ENCODE measurements around the gene ST6GAL2.

The ST6GAL2 gene

DNA sequence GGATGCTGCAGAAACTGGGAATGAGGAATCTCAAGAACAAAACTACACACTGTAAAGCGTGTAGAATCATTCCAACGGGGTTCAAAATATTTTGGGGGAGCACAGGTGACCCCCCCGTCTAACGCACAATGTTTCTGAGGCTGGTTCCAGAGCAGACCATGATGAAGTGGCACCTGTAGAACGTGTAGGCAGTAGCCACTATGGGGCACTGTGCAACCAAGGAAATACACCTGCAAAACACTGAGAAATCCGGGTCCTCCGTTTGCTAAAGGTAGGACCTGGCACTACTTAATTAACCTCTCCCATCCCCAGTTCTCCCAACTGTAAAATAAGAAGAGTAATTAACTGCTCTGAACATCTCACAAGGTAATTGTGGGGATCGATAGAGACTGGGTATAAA lies 22.6 kb downstream of the ST6GAL2 start:
- no peak for DNase-seq (ENCODE audit: low read depth, low spot score)

DNA sequence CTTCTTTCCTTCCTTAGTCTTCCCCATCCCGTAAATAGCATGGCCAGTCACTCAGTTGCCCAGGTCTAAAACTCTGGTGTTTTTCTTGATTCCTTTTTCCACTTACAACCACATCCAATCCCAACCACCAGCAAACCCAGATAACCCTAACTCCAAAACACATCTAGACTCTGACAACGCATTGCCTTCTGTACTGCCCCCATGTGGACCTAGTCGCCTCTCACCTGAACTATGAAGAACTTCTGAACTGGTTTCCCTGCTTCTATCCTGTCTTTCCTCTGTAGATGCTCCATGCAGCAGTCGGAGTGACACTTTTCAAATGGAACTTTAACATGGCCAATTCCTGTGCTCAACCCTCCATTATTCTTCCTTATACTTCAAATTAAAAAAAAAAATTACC lies 26.5 kb downstream of the ST6GAL2 start:
- DNase-seq (ENCODE audit: low read depth, low spot score): no peak

- no peak for DNase-seq (ENCODE audit: low read depth, low spot score)
Measured at GRCh38 chr2:106858810-106859209, 27.2 kb downstream of the ST6GAL2 start.

DNA sequence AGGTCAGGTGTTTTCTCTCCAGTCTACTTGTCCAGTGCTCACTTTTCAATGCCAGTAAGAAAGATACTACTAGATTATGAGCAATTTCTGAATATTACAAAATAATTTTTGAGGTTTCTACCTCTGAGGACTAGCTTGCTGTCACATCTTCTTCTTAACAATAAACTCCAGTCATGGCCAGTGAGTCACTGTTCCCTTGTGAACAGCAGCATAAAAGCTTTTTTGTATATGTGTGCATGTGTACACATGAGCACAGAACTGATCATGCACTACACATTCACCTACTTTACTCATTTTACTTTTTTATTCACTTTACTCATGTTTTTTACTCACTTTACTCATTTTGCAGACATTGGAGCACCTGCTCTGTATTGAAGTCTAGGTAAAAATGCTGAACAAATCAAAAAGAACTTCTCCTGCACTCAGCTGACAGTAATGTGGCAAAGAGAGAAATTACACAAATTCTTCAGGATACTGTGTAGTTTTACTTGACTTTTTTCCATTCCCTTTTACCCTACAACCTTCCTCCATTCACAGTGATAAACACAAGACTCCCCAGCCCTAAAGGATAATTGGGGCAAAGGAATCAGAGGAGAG lies 28.0 kb downstream of the ST6GAL2 start:
- DNase-seq (ENCODE audit: low read depth, low spot score): no peak

- no peak for DNase-seq (ENCODE audit: low read depth, low spot score)
Measured at GRCh38 chr2:106853631-106854030, 32.3 kb downstream of the ST6GAL2 start.

DNA sequence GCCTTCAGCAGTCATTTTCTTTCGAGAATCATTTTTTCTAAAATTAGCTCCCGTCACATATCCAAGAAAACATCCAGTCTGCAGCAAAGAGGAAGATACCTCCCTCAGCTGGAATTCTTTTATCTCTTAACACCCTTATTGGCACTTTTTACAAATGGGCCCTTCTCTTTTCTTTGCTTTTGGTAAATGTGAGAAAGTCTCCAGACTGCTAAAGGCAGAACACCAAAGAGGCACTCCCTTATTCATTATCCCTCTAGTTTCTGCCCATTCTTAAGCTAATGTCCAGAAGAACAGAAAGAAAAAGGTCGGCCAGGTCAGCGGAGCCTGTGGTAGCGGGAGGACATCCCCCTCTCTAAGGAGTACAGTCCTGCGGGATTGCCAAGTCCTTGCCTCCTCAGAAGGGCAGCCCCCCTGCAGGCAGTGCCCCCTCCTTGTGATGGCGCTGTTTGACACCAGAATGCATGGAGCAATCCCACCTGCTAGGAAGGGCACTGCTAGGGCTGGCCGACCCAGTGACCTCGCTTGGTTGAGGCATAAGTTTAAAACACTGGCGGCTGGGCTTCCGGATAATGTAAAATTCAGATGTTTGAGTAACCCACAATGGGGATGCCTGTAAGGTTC lies 34.0 kb downstream of the ST6GAL2 start:
- no peak for DNase-seq (ENCODE audit: low read depth, low spot score)

- DNase-seq (ENCODE audit: low read depth, low spot score): no peak
Measured at GRCh38 chr2:106851087-106851874, 34.7 kb downstream of the ST6GAL2 start.

DNA sequence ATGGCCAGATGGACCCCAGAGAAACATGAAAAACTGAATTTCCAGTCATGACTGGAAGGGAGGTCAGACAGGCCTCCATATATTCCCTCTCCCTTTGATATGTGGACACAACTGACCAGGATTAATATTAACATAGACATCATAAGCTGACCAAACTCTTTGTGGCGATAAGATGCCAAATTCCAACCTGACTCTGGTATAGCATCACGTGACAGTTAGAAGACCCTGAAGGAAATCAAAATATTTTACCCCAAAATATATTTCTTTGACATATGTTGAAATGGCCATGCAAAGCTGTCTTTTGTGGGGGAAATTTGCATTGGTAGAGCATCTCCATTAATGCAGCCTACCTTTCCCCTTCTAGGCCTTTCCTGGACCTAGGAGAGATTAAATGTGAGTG lies 36.7 kb downstream of the ST6GAL2 start:
- no peak for DNase-seq (ENCODE audit: low read depth, low spot score)

GRCh38 chr2:106847366-106847765 lies 38.6 kb downstream of the ST6GAL2 start:
- peak; percentile 44 for DNase-seq (ENCODE audit: low read depth, low spot score)

- no peak for DNase-seq (ENCODE audit: low read depth, low spot score)
Measured at GRCh38 chr2:106845716-106846115, 40.3 kb downstream of the ST6GAL2 start.

GRCh38 chr2:106843910-106844250 lies 42.1 kb downstream of the ST6GAL2 start:
- DNase-seq (ENCODE audit: low read depth, low spot score): no peak

- no peak for DNase-seq (ENCODE audit: low read depth, low spot score)
Measured at GRCh38 chr2:106843001-106843909, 42.7 kb downstream of the ST6GAL2 start.

- no peak for DNase-seq (ENCODE audit: low read depth, low spot score)
Measured at GRCh38 chr2:106841886-106842645, 43.9 kb downstream of the ST6GAL2 start.

DNA sequence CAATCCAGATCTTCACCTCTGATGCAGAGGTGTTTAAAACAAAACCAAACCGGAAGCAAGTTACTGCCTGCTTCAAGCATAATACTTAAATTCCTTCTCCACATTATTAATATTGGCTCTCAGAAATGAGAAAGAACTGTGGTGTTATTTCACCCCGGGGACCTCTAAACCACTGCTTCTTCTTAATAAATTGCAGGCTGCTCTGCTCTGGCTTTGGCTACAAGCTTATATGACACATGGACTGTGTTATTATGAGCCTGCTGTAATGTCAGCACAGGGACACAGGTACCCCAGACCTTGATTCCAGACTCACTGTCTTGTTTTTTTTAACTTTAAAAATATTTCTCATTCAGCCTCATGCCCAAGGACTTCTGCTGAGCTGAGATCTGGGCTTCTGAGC lies 45.1 kb downstream of the ST6GAL2 start:
- DNase-seq (ENCODE audit: low read depth, low spot score): no peak

GRCh38 chr2:106839849-106840595 lies 45.9 kb downstream of the ST6GAL2 start:
- DNase-seq (ENCODE audit: low read depth, low spot score): peak; percentile 11

DNA sequence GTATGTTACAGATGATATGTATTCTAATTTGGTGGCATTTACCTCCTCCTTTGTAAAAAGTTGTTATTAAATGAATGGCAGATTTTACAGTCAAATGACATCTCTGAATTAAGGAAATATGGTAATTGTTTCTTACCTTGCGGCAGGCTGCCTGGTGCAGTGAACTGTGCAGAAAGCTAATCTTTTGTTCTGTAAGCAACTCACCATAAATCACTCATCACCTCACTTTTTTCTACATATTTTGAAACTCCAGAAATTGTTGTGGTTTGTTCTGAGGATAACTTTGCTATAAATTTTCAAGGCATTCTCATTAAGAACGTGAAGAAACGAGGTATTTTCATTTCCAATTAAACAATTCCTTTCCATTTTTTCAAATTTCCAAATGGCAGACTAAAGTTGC lies 52.7 kb downstream of the ST6GAL2 start:
- DNase-seq (ENCODE audit: low read depth, low spot score): no peak

DNA sequence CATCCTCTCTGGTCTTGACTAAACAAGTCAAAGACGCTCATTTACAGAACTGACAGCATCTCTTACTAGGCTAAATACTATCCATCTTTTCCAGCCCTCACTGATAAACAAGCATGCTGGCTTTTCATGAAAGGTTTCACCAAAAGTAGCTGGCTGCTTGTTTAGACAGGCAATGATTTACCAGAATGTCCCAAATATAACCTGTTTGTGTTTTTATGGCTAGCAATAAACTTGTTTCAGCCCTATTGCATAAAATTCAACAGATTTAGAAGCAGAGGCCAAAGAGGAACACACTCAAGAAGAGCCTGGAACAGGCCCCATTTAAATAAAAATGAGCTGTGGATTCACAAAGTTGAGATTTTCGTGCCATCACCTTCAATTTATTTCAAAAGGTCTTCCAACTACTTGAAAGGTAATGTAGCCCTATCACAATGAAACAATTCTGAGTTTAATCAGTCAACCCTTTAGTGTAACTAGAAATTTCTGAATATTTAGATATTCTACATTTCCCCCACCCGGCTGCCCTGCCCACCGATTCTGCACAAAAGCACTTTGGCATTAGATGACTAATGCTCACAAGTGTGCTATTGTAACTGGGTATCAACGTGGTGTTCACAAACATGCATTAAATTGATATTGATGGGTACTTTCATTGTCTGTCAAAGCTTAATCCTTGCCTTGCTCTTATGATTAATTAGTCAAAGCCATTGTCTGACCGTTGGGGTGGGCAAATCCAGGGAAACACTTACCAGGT lies 54.0 kb downstream of the ST6GAL2 start:
- no peak for DNase-seq (ENCODE audit: low read depth, low spot score)

DNA sequence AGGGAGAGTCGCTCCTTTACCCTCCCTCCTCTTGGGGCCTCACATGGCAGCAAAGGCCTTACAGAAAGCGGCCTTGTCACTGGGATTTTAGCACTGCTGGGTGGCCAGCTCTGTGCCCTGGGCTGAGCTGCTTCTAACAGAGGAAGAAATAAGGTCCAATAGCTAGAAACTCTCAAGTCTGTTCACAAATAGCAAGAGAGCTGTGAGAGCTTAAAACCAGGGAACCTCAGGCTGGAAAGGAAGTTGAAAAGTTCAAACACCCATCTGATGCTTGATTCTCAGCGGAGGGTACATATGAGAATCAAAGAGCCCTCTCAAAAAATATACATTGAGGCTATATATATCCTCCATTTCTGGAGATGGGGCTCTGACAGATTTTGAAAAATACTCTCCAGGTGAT lies 54.7 kb downstream of the ST6GAL2 start:
- DNase-seq (ENCODE audit: low read depth, low spot score): no peak

- DNase-seq (ENCODE audit: low read depth, low spot score): no peak
Measured at GRCh38 chr2:106830191-106830590, 55.8 kb downstream of the ST6GAL2 start.

GRCh38 chr2:106828119-106828518 lies 57.8 kb downstream of the ST6GAL2 start:
- no peak for DNase-seq (ENCODE audit: low read depth, low spot score)

All from astrocyte of the hippocampus (primary cell).